Breast epithelium (tissue), 4 donors: Measurements from ENCODE around the gene MYD88. TPM values are rescaled to one million over a fixed set of nuclear protein-coding genes. Genes with fewer than 3 reads are reported as not detected.

Experiments used
- DNase-seq, 2 donors: peaks; one replicate each; pipeline ENCODE4 v3.0.0-alpha.2; 2019; ENCODE audit warnings: low spot score in 2 of 2
- H3K27ac ChIP-seq, 2 donors: fragments of 200-600 bp; sonication (generic) in 1 of 2; one replicate each; pipeline ENCODE4 v1.5.1; 2016 to 2019; ENCODE audit warnings: mild to moderate bottlenecking in 1 of 2
- H3K27me3 ChIP-seq, 2 donors: fragments of 200-600 bp; sonication (generic) in 1 of 2; one replicate each; pipeline versions ENCODE4 v1.5.1 to v1.6.0; 2017 to 2019; ENCODE audit warnings: control low read depth in 1 of 2, mild to moderate bottlenecking in 1 of 2
- H3K36me3 ChIP-seq: fragments of 200-600 bp; one replicate; pipeline ENCODE4 v1.5.1; 2019
- H3K4me1 ChIP-seq, 2 donors: fragments of 200-600 bp; sonication (generic); one replicate each; pipeline ENCODE4 v1.5.1; 2016 to 2019; ENCODE audit warnings: control low read depth in 1 of 2
- H3K4me3 ChIP-seq, 3 donors: fragments of 200-600 bp; sonication (generic); 1 replicate in 2 of 3; 2 replicates in 1 of 3; pipeline ENCODE4 v1.5.1; 2016 to 2019; ENCODE audit warnings: mild to moderate bottlenecking in 3 of 3, moderate library complexity in 2 of 3
- H3K9me3 ChIP-seq, 2 donors: fragments of 200-600 bp; sonication (generic) in 1 of 2; one replicate each; pipeline ENCODE4 v1.5.1; 2016 to 2019; ENCODE audit warnings: control low read depth in 1 of 2
- CTCF ChIP-seq, 3 donors: fragments of 450-650 bp; IDR thresholded peaks; one replicate each; pipeline ENCODE4 v1.5.1; 2016 to 2017; ENCODE audit warnings: antibody characterized with exemption in 3 of 3, mild to moderate bottlenecking in 3 of 3, moderate library complexity in 3 of 3
- POLR2A ChIP-seq: fragments of 450-650 bp; IDR thresholded peaks from one replicate; pipeline ENCODE4 v1.6.1; 2016; ENCODE audit warnings: antibody characterized with exemption, mild to moderate bottlenecking, moderate library complexity
- POLR2AphosphoS5 ChIP-seq, 3 donors: sonication (generic); formaldehyde crosslinking; IDR thresholded peaks; one replicate each; pipeline ENCODE4 v1.6.1; 2017; ENCODE audit warnings: antibody characterized with exemption in 3 of 3
- intact Hi-C: fragments of 100-400 bp; cut with DNase I; formaldehyde crosslinking; loops from one replicate; pipeline ENCODE4 v1.15.1; 2023; ENCODE audit warnings: low total_unique reads
- total RNA-seq, 3 donors: library from RNA; depleted of rRNA; stranded (reverse); fragments of >200 nt; gene quantifications; one replicate each; pipeline ENCODE4 v1.1.0, GENCODE V29; 2016

The MYD88 gene
- total RNA-seq, 3 donors from 2014 or later = 33.4 to 36.0 (median 35.3) TPM

- Histone ChIP-seq H3K4me3 (no peak overlapping the region), H3K27me3 (no peaks in the 10 kb centered on the region), H3K27ac (no peak overlapping the region), H3K4me1 (no peaks in the 10 kb centered on the region), H3K9me3 (no peaks in the 10 kb centered on the region), H3K36me3 (no peaks in the 10 kb centered on the region)
- DNase-seq = no peak
- TF ChIP-seq POLR2A = no peak
- no peak for TF ChIP-seq POLR2AphosphoS5 (IDR thresholded peaks at IDR 0.05)
- TF ChIP-seq CTCF (IDR thresholded peaks at IDR 0.05) = no peak
- intact Hi-C loops = no loop called here
These were observed 40.8 kb upstream of the MYD88 start for GRCh38 chr3:38097446-38098375.

- intact Hi-C loops = no loop called here
- H3K27me3 ChIP-seq = no peaks in the 10 kb centered on the region
- H3K36me3 ChIP-seq = no peaks in the 10 kb centered on the region
- H3K4me3 ChIP-seq = no peak overlapping the region
- no peak for TF ChIP-seq CTCF (IDR thresholded peaks at IDR 0.05)
- TF ChIP-seq POLR2A = no peak
- TF ChIP-seq POLR2AphosphoS5 (IDR thresholded peaks at IDR 0.05) = no peak
- no peaks in the 10 kb centered on the region for H3K9me3 ChIP-seq
- no peaks in the 10 kb centered on the region for H3K4me1 ChIP-seq
- DNase-seq = no peak
- H3K27ac ChIP-seq = no peak overlapping the region
These were observed 40.1 kb upstream of the MYD88 start for GRCh38 chr3:38098376-38098723.

GRCh38 chr3:38099518-38099917 lies 38.9 kb upstream of the MYD88 start:
- no peaks in the 10 kb centered on the region for H3K27me3 ChIP-seq
- no peaks in the 10 kb centered on the region for H3K4me1 ChIP-seq
- DNase-seq = no peak
- no peak overlapping the region for H3K4me3 ChIP-seq
- no peak for TF ChIP-seq POLR2AphosphoS5 (IDR thresholded peaks at IDR 0.05)
- no peak for TF ChIP-seq POLR2A
- no peak for TF ChIP-seq CTCF (IDR thresholded peaks at IDR 0.05)
- H3K9me3 ChIP-seq = no peaks in the 10 kb centered on the region
- H3K27ac ChIP-seq = no peak overlapping the region
- intact Hi-C loops = no loop called here
- no peaks in the 10 kb centered on the region for H3K36me3 ChIP-seq

GRCh38 chr3:38100498-38100897 lies 38.0 kb upstream of the MYD88 start:
- DNase-seq = no peak
- TF ChIP-seq CTCF (IDR thresholded peaks at IDR 0.05) = no peak
- no peak for TF ChIP-seq POLR2A
- TF ChIP-seq POLR2AphosphoS5 (IDR thresholded peaks at IDR 0.05) = no peak
- no peaks in the 10 kb centered on the region for H3K4me1 ChIP-seq
- H3K27ac ChIP-seq = no peak overlapping the region
- intact Hi-C loops = no loop called here
- no peaks in the 10 kb centered on the region for H3K9me3 ChIP-seq
- H3K27me3 ChIP-seq = no peaks in the 10 kb centered on the region
- no peak overlapping the region for H3K4me3 ChIP-seq
- no peaks in the 10 kb centered on the region for H3K36me3 ChIP-seq

- no peak overlapping the region for H3K4me3 ChIP-seq
- DNase-seq = no peak
- H3K36me3 ChIP-seq = no peaks in the 10 kb centered on the region
- H3K9me3 ChIP-seq = no peaks in the 10 kb centered on the region
- no peak for TF ChIP-seq POLR2A
- no peak for TF ChIP-seq POLR2AphosphoS5 (IDR thresholded peaks at IDR 0.05)
- no peak for TF ChIP-seq CTCF (IDR thresholded peaks at IDR 0.05)
- intact Hi-C loops = no loop called here
- no peak overlapping the region for H3K27ac ChIP-seq
- H3K4me1 ChIP-seq = no peaks in the 10 kb centered on the region
- H3K27me3 ChIP-seq = no peaks in the 10 kb centered on the region
These were observed 36.5 kb upstream of the MYD88 start for GRCh38 chr3:38101811-38102443.
